Liver (tissue), 3 donors: ENCODE results near the gene CDH3.

Experiments
- GABPA ChIP-seq, 2 donors: IDR thresholded peaks in 1 of 2; conservative IDR thresholded peaks in 1 of 2; 2 replicates each; pipeline ENCODE4 v1.6.1; 2016; ENCODE audit warnings: antibody characterized with exemption in 2 of 2, mild to moderate bottlenecking in 1 of 2, moderate library complexity in 1 of 2
- HNF4A ChIP-seq, 2 donors: conservative IDR thresholded peaks; 2 replicates each; pipeline ENCODE4 v1.6.1; 2016; ENCODE audit warnings: antibody characterized with exemption in 2 of 2, mild to moderate bottlenecking in 2 of 2
- RAD21 ChIP-seq, 2 donors: IDR thresholded peaks; 2 replicates each; pipeline ENCODE4 v1.6.1; 2016; ENCODE audit warnings: antibody characterized with exemption in 2 of 2, mild to moderate bottlenecking in 2 of 2
- TF ChIP-seq, protein P1 (sequence below): fragments of 150-350 bp; IDR thresholded peaks from 2 replicates; pipeline ENCODE4 v1.5.1; 2017; ENCODE audit warnings: improper control_type of control experiment, low read depth, low read length; ENCODE audit not compliant: missing input control
- TF ChIP-seq, protein P2 (sequence below): IDR thresholded peaks from 2 replicates; pipeline ENCODE4 v1.6.1; 2016; ENCODE audit warnings: antibody characterized with exemption, mild to moderate bottlenecking
- donor health status: healthy.
- donor health status: healthy.

DNA sequence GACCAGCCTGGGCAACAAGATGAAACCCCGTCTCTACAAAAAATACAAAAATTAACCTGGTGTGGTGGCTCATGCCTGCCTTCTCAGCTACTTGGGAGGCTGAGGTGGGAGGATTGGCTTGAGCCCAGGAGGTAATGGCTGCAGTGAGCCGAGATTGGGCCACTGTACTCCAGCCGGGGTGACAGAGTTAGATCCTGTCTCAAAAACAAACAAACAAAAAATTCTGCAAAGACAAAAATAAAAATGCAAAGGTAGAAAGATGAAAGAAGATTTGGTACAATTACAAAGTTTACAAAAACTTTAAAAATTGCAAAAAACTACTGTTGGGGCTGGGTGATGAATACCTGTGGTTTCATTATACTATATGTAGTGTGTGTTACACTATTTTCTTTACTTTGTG is 86.5 kb downstream of the CDH3 start:
- TF ChIP-seq RAD21 (IDR thresholded peaks at IDR 0.05) (no peak), HNF4A (conservative IDR thresholded peaks at IDR 0.05) (no peak), GABPA (IDR thresholded peaks at IDR 0.05 in 1 of 2, conservative IDR thresholded peaks at IDR 0.05 in 1 of 2) (no peak)
- TF ChIP-seq, protein P1, sequence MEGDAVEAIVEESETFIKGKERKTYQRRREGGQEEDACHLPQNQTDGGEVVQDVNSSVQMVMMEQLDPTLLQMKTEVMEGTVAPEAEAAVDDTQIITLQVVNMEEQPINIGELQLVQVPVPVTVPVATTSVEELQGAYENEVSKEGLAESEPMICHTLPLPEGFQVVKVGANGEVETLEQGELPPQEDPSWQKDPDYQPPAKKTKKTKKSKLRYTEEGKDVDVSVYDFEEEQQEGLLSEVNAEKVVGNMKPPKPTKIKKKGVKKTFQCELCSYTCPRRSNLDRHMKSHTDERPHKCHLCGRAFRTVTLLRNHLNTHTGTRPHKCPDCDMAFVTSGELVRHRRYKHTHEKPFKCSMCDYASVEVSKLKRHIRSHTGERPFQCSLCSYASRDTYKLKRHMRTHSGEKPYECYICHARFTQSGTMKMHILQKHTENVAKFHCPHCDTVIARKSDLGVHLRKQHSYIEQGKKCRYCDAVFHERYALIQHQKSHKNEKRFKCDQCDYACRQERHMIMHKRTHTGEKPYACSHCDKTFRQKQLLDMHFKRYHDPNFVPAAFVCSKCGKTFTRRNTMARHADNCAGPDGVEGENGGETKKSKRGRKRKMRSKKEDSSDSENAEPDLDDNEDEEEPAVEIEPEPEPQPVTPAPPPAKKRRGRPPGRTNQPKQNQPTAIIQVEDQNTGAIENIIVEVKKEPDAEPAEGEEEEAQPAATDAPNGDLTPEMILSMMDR = no peak
- TF ChIP-seq, protein P2, sequence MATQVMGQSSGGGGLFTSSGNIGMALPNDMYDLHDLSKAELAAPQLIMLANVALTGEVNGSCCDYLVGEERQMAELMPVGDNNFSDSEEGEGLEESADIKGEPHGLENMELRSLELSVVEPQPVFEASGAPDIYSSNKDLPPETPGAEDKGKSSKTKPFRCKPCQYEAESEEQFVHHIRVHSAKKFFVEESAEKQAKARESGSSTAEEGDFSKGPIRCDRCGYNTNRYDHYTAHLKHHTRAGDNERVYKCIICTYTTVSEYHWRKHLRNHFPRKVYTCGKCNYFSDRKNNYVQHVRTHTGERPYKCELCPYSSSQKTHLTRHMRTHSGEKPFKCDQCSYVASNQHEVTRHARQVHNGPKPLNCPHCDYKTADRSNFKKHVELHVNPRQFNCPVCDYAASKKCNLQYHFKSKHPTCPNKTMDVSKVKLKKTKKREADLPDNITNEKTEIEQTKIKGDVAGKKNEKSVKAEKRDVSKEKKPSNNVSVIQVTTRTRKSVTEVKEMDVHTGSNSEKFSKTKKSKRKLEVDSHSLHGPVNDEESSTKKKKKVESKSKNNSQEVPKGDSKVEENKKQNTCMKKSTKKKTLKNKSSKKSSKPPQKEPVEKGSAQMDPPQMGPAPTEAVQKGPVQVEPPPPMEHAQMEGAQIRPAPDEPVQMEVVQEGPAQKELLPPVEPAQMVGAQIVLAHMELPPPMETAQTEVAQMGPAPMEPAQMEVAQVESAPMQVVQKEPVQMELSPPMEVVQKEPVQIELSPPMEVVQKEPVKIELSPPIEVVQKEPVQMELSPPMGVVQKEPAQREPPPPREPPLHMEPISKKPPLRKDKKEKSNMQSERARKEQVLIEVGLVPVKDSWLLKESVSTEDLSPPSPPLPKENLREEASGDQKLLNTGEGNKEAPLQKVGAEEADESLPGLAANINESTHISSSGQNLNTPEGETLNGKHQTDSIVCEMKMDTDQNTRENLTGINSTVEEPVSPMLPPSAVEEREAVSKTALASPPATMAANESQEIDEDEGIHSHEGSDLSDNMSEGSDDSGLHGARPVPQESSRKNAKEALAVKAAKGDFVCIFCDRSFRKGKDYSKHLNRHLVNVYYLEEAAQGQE = no peak
